H9 (cell line): ENCODE results near the gene TMEM132D. TPM values are rescaled to one million over a fixed set of nuclear protein-coding genes. Genes with fewer than 3 reads are reported as not detected.

Source experiments
- DNase-seq: peaks from one replicate; pipeline ENCODE4 v3.0.0-alpha.2; 2017
- H2AFZ ChIP-seq: one replicate; pipeline ENCODE4 v1.6.1; 2013; ENCODE audit warnings: mild to moderate bottlenecking, low read length, control low read depth, moderate library complexity
- H2AK5ac ChIP-seq: 2 replicates; pipeline ENCODE4 v1.6.1; 2013; ENCODE audit warnings: low read length, control low read depth, mixed read lengths; ENCODE audit not compliant: insufficient read length
- H2BK120ac ChIP-seq: one replicate; pipeline ENCODE4 v1.6.1; 2013; ENCODE audit warnings: low read depth, mild to moderate bottlenecking, low read length, control low read depth, inconsistent platforms; ENCODE audit not compliant: poor library complexity, severe bottlenecking
- H2BK12ac ChIP-seq: 2 replicates; pipeline ENCODE4 v1.6.1; 2013; ENCODE audit warnings: low read length, control low read depth, mixed read lengths, low read depth; ENCODE audit not compliant: insufficient read length
- H2BK15ac ChIP-seq: 2 replicates; pipeline ENCODE4 v1.6.1; 2013; ENCODE audit warnings: low read depth, low read length, control low read depth
- H2BK20ac ChIP-seq: one replicate; pipeline ENCODE4 v1.6.1; 2013; ENCODE audit warnings: low read depth, mild to moderate bottlenecking, low read length, control low read depth, inconsistent platforms; ENCODE audit not compliant: poor library complexity, severe bottlenecking
- H2BK5ac ChIP-seq: 2 replicates; pipeline ENCODE4 v1.6.1; 2013; ENCODE audit warnings: low read length, control low read depth, mixed read lengths; ENCODE audit not compliant: insufficient read length
- H3K14ac ChIP-seq: 2 replicates; pipeline ENCODE4 v1.6.1; 2013; ENCODE audit warnings: low read length, control low read depth; ENCODE audit not compliant: insufficient read depth
- H3K18ac ChIP-seq: 2 replicates; pipeline ENCODE4 v1.6.1; 2013; ENCODE audit warnings: low read depth, mild to moderate bottlenecking, mixed read lengths, low read length, control low read depth; ENCODE audit not compliant: insufficient read length
- H3K23ac ChIP-seq: 2 replicates; pipeline ENCODE4 v1.6.1; 2013; ENCODE audit warnings: low read length, control low read depth, mixed read lengths, low read depth; ENCODE audit not compliant: insufficient read length
- H3K23me2 ChIP-seq: 2 replicates; pipeline ENCODE4 v1.6.1; 2013; ENCODE audit warnings: low read depth, mild to moderate bottlenecking, mixed read lengths, low read length, control low read depth; ENCODE audit not compliant: insufficient read length, poor library complexity, severe bottlenecking
- H3K27ac ChIP-seq: 2 replicates; pipeline ENCODE4 v1.5.1; 2013; ENCODE audit warnings: low read length, control low read depth, mixed read lengths, low read depth; ENCODE audit not compliant: insufficient read length
- H3K27me3 ChIP-seq: 2 replicates; pipeline ENCODE4 v1.6.1; 2013; ENCODE audit warnings: low read length, control low read depth, inconsistent platforms; ENCODE audit not compliant: insufficient read depth
- H3K4ac ChIP-seq: 2 replicates; pipeline ENCODE4 v1.6.1; 2013; ENCODE audit warnings: low read depth, mild to moderate bottlenecking, control low read depth, inconsistent platforms, low read length, moderate library complexity
- H3K4me1 ChIP-seq: 2 replicates; pipeline ENCODE4 v1.6.1; 2013; ENCODE audit warnings: low read length, control low read depth, inconsistent platforms; ENCODE audit not compliant: insufficient read depth
- H3K4me2 ChIP-seq: 2 replicates; pipeline ENCODE4 v1.6.1; 2013; ENCODE audit warnings: low read length, control low read depth, mixed read lengths; ENCODE audit not compliant: insufficient read length, insufficient read depth
- H3K56ac ChIP-seq: 2 replicates; pipeline ENCODE4 v1.6.1; 2013; ENCODE audit warnings: low read depth, mild to moderate bottlenecking, mixed read lengths, low read length, control low read depth; ENCODE audit not compliant: insufficient read length
- H3K79me1 ChIP-seq: 2 replicates; pipeline ENCODE4 v1.6.1; 2013; ENCODE audit warnings: low read depth, mild to moderate bottlenecking, moderate library complexity, low read length, control low read depth, inconsistent platforms; ENCODE audit not compliant: insufficient read depth, poor library complexity, severe bottlenecking
- H3K79me2 ChIP-seq: 2 replicates; pipeline ENCODE4 v1.6.1; 2013; ENCODE audit warnings: low read length, control low read depth, inconsistent platforms; ENCODE audit not compliant: insufficient read depth
- H3K9ac ChIP-seq: 2 replicates; pipeline ENCODE4 v1.6.1; 2013; ENCODE audit warnings: low read length, control low read depth, mixed read lengths; ENCODE audit not compliant: insufficient read length; ENCODE audit errors: extremely low read depth
- H3K9me3 ChIP-seq: one replicate; pipeline ENCODE4 v1.6.1; 2013; ENCODE audit warnings: low read depth, low read length, inconsistent platforms; ENCODE audit not compliant: control insufficient read depth
- H3T11ph ChIP-seq: one replicate; pipeline ENCODE4 v1.6.1; 2013; ENCODE audit warnings: mild to moderate bottlenecking, low read length, control low read depth, inconsistent platforms
- H4K20me1 ChIP-seq: one replicate; pipeline ENCODE4 v1.6.1; 2013; ENCODE audit not compliant: control insufficient read depth, insufficient read length, insufficient read depth
- H4K5ac ChIP-seq: 2 replicates; pipeline ENCODE4 v1.6.1; 2013; ENCODE audit warnings: low read depth, mild to moderate bottlenecking, mixed read lengths, low read length, control low read depth; ENCODE audit not compliant: insufficient read length
- H4K8ac ChIP-seq: replicated peaks from 2 replicates; pipeline ENCODE4 v1.6.1; 2013; ENCODE audit warnings: low read length, control low read depth, mixed read lengths, low read depth; ENCODE audit not compliant: insufficient read length
- H4K91ac ChIP-seq: 2 replicates; pipeline ENCODE4 v1.6.1; 2013; ENCODE audit warnings: low read depth, mild to moderate bottlenecking, moderate library complexity, mixed read lengths, low read length, control low read depth; ENCODE audit not compliant: insufficient read length
- H3K27ac Mint-ChIP-seq, 3 experiments: 2 replicates in 2 of 3; 3 replicates in 1 of 3; pipeline ENCODE4 v1.8.0; 2020 to 2021; ENCODE audit warnings: mixed read lengths in 3 of 3, mild to moderate bottlenecking in 1 of 3, moderate library complexity in 1 of 3
- H3K27me3 Mint-ChIP-seq: 2 replicates; pipeline ENCODE4 v1.8.0; 2021; ENCODE audit warnings: low read depth, mild to moderate bottlenecking, moderate library complexity, mixed read lengths
- H3K36me3 Mint-ChIP-seq, 3 experiments: 2 replicates in 2 of 3; 3 replicates in 1 of 3; pipeline ENCODE4 v1.8.0; 2020 to 2021; ENCODE audit warnings: low read depth in 3 of 3, mixed read lengths in 3 of 3; ENCODE audit not compliant: insufficient read depth in 1 of 3
- H3K4me1 Mint-ChIP-seq, 2 experiments: 2 replicates each; pipeline ENCODE4 v1.8.0; 2020; ENCODE audit warnings: mixed read lengths in 2 of 2
- H3K4me3 Mint-ChIP-seq, 2 experiments: 2 replicates in 1 of 2; 3 replicates in 1 of 2; pipeline ENCODE4 v1.8.0; 2020 to 2021; ENCODE audit warnings: mild to moderate bottlenecking in 2 of 2, mixed read lengths in 2 of 2, moderate library complexity in 1 of 2
- H3K9me3 Mint-ChIP-seq, 2 experiments: 2 replicates in 1 of 2; 3 replicates in 1 of 2; pipeline ENCODE4 v1.8.0; 2020; ENCODE audit warnings: mild to moderate bottlenecking in 2 of 2, mixed read lengths in 2 of 2, moderate library complexity in 1 of 2
- CTCF ChIP-seq: fragments of 200-600 bp; sonication (generic); conservative IDR thresholded peaks from 3 replicates; pipeline ENCODE4 v1.8.0; 2021; ENCODE audit warnings: antibody characterized with exemption, mild to moderate bottlenecking
- whole genome bisulfite sequencing: extraction: QIAGEN DNeasy Blood & Tissue Kit; methylation state at CpG from one replicate; pipeline ENCODE4 v1.1.7; 2013; ENCODE audit warnings: missing lambda C conversion rate, low lambda C conversion rate, mixed read lengths; ENCODE audit not compliant: insufficient read length; ENCODE audit errors: extremely low coverage; 5-methylcytosine and 5-hydroxymethylcytosine counted together
- total RNA-seq: library from RNA; stranded (reverse); gene quantifications from 2 replicates; pipeline ENCODE4 v1.2.1, GENCODE V29; 2021

Gene TMEM132D
- total RNA-seq, 1 experiment from 2014 or later, result 6.1 TPM

- no peak overlapping the region for H3K18ac ChIP-seq
- no peak overlapping the region for H3K4me3 Mint-ChIP-seq
- H3K4me1 Mint-ChIP-seq, result peaks cover 27 to 37% of the 10 kb centered on the region in 2 experiments
- H4K20me1 ChIP-seq, result no peaks in the 10 kb centered on the region
- H3K56ac ChIP-seq, result no peak overlapping the region
- H3K23ac ChIP-seq, result no peak overlapping the region
- no peak for TF ChIP-seq CTCF
- no peak overlapping the region for H3K4me2 ChIP-seq
- no peak overlapping the region for H2BK12ac ChIP-seq
- no peak overlapping the region for H2BK15ac ChIP-seq
- H4K91ac ChIP-seq, result no peak overlapping the region
- H3K9me3 Mint-ChIP-seq, result no peaks in the 10 kb centered on the region
- no peak overlapping the region for H3K4ac ChIP-seq
- no peaks in the 10 kb centered on the region for H3K79me2 ChIP-seq
- H2AFZ ChIP-seq, result no peak overlapping the region
- no peak overlapping the region for H3K14ac ChIP-seq
- H4K5ac ChIP-seq, result no peak overlapping the region
- H3K79me1 ChIP-seq, result no peaks in the 10 kb centered on the region
- no peak overlapping the region for H2BK20ac ChIP-seq
- H3K4me1 ChIP-seq, result no peaks in the 10 kb centered on the region
- H3K27ac Mint-ChIP-seq, result no peak overlapping the region
- no CpG with 5 or more reads among the region's 10 CpGs for WGBS
- H3T11ph ChIP-seq, result no peak overlapping the region
- no peaks in the 10 kb centered on the region for H3K23me2 ChIP-seq
- H3K9me3 ChIP-seq, result no peaks in the 10 kb centered on the region
- DNase-seq, result no peak
- H3K27me3 ChIP-seq, result no peaks in the 10 kb centered on the region
- H2AK5ac ChIP-seq, result no peak overlapping the region
- H3K9ac ChIP-seq, result no peak overlapping the region
- H2BK5ac ChIP-seq, result no peak overlapping the region
- H4K8ac ChIP-seq, result no peak overlapping the region
- H3K27me3 Mint-ChIP-seq, result peaks cover 6% of the 10 kb centered on the region
- no peaks in the 10 kb centered on the region; a peak in 1 of 7 replicates for H3K36me3 Mint-ChIP-seq
- H2BK120ac ChIP-seq, result no peak overlapping the region
- no peak overlapping the region for H3K27ac ChIP-seq
These were observed 835.1 kb downstream of the TMEM132D start for GRCh38 chr12:129068684-129069083.
